Measurements from ENCODE around the gene CTNNA1. TPM values are rescaled to one million over a fixed set of nuclear protein-coding genes. Genes with fewer than 3 reads are reported as not detected.

The CTNNA1 gene
- total and polyA plus RNA-seq, 2 donors from 2014 or later, result 177 to 463 TPM

- Histone ChIP-seq H3K27ac (ENCODE audit: low read depth in 2 of 2, low read length in 2 of 2) (no peak overlapping the region), H3K4me1 (ENCODE audit: control insufficient read depth in 2 of 3, insufficient read depth in 2 of 3, low read depth in 1 of 3, low read length in 3 of 3) (peaks cover 0 to 8% (median 7%) of the 10 kb centered on the region in 3 donors), H3K9me3 (ENCODE audit: control insufficient read depth in 2 of 3, insufficient read depth in 1 of 3, low read length in 3 of 3) (no peaks in the 10 kb centered on the region), H3K4me3 (ENCODE audit: low read length in 3 of 3) (no peak overlapping the region), H3K27me3 (ENCODE audit: control insufficient read depth, insufficient read depth, low read length) (no peaks in the 10 kb centered on the region), H3K9ac (ENCODE audit: low read length in 3 of 3) (no peak overlapping the region), H3K36me3 (ENCODE audit: control insufficient read depth in 2 of 3, insufficient read depth in 3 of 3, low read length in 3 of 3) (no peaks in the 10 kb centered on the region)
- intact Hi-C loops (cut with DNase I), result no loop called here
- FAIRE-seq (no peak), DNase-seq (no peak)
- no peak for TF ChIP-seq CTCF (IDR thresholded peaks at IDR 0.05; ENCODE audit: borderline replicate concordance, extremely low read depth, insufficient read depth)
Observed at GRCh38 chr5:138850865-138851435, 97.7 kb downstream of the CTNNA1 start.

GRCh38 chr5:138853132-138853531 is 99.9 kb downstream of the CTNNA1 start:
- intact Hi-C loops (cut with DNase I), result no loop called here
- no peaks in the 10 kb centered on the region for H3K36me3 ChIP-seq (ENCODE audit: control insufficient read depth in 2 of 3, insufficient read depth in 3 of 3, low read length in 3 of 3)
- no peaks in the 10 kb centered on the region for H3K27me3 ChIP-seq (ENCODE audit: control insufficient read depth, insufficient read depth, low read length)
- no peak overlapping the region for H3K4me3 ChIP-seq (ENCODE audit: low read length in 3 of 3)
- H3K27ac ChIP-seq (ENCODE audit: low read depth in 2 of 2, low read length in 2 of 2), result no peak overlapping the region
- H3K9me3 ChIP-seq (ENCODE audit: control insufficient read depth in 2 of 3, insufficient read depth in 1 of 3, low read length in 3 of 3), result no peaks in the 10 kb centered on the region
- H3K4me1 ChIP-seq (ENCODE audit: control insufficient read depth in 2 of 3, insufficient read depth in 2 of 3, low read depth in 1 of 3, low read length in 3 of 3), result peaks cover 0 to 8% (median 7%) of the 10 kb centered on the region in 3 donors
- FAIRE-seq (no peak), DNase-seq (no peak)
- H3K9ac ChIP-seq (ENCODE audit: low read length in 3 of 3), result no peak overlapping the region
- no peak for TF ChIP-seq CTCF (IDR thresholded peaks at IDR 0.05; ENCODE audit: borderline replicate concordance, extremely low read depth, insufficient read depth)

DNA sequence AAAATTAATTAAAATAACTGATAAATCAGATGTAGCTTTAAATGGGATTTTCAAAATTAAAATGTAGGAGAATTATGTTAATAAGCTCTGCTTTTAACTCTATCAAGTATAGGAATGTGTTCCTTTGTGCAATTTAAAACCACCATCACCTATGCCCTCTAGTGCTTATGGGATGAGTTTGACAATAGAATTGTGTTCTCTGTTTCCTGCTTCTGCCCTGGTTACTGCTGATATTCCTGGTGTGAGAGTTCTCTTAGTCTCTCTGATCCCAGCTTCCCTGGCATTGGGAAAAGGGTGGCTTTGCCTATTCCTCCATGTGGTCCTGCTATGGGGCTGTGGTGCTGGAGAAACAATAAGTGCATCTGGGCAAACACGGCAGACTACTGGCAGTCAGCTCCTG is 113.8 kb downstream of the CTNNA1 start:
- Histone ChIP-seq H3K27me3 (ENCODE audit: control insufficient read depth, insufficient read depth, low read length) (no peaks in the 10 kb centered on the region), H3K4me3 (ENCODE audit: low read length in 3 of 3) (no peak overlapping the region), H3K9ac (ENCODE audit: low read length in 3 of 3) (no peak overlapping the region), H3K4me1 (ENCODE audit: control insufficient read depth in 2 of 3, insufficient read depth in 2 of 3, low read depth in 1 of 3, low read length in 3 of 3) (peaks cover 3 to 8% (median 4%) of the 10 kb centered on the region in 3 donors), H3K9me3 (ENCODE audit: control insufficient read depth in 2 of 3, insufficient read depth in 1 of 3, low read length in 3 of 3) (peaks cover 0 to 6% (median 0%) of the 10 kb centered on the region in 3 donors), H3K27ac (ENCODE audit: low read depth in 2 of 2, low read length in 2 of 2) (no peak overlapping the region), H3K36me3 (ENCODE audit: control insufficient read depth in 2 of 3, insufficient read depth in 3 of 3, low read length in 3 of 3) (no peaks in the 10 kb centered on the region)
- no peak for TF ChIP-seq CTCF (IDR thresholded peaks at IDR 0.05; ENCODE audit: borderline replicate concordance, extremely low read depth, insufficient read depth)
- intact Hi-C loops (cut with DNase I), result no loop called here
- FAIRE-seq, result no peak
- no peak for DNase-seq

GRCh38 chr5:138869038-138869437 is 115.8 kb downstream of the CTNNA1 start:
- Histone ChIP-seq H3K27me3 (ENCODE audit: control insufficient read depth, insufficient read depth, low read length) (no peaks in the 10 kb centered on the region), H3K9ac (ENCODE audit: low read length in 3 of 3) (no peak overlapping the region), H3K36me3 (ENCODE audit: control insufficient read depth in 2 of 3, insufficient read depth in 3 of 3, low read length in 3 of 3) (no peaks in the 10 kb centered on the region), H3K9me3 (ENCODE audit: control insufficient read depth in 2 of 3, insufficient read depth in 1 of 3, low read length in 3 of 3) (no peaks in the 10 kb centered on the region), H3K27ac (ENCODE audit: low read depth in 2 of 2, low read length in 2 of 2) (no peak overlapping the region), H3K4me1 (ENCODE audit: control insufficient read depth in 2 of 3, insufficient read depth in 2 of 3, low read depth in 1 of 3, low read length in 3 of 3) (peaks cover 3 to 8% (median 7%) of the 10 kb centered on the region in 3 donors), H3K4me3 (ENCODE audit: low read length in 3 of 3) (no peak overlapping the region)
- intact Hi-C loops (cut with DNase I), result no loop called here
- no peak for TF ChIP-seq CTCF (IDR thresholded peaks at IDR 0.05; ENCODE audit: borderline replicate concordance, extremely low read depth, insufficient read depth)
- FAIRE-seq (no peak), DNase-seq (no peak)

Measured in kidney (tissue), 14 donors.